H1 (cell line): ENCODE measurements around the gene CCDC121. TPM values are rescaled to one million over a fixed set of nuclear protein-coding genes. Genes with fewer than 3 reads are reported as not detected.

ENCODE experiments used
- ASH2L ChIP-seq: fragments of 200-600, 300-600 bp; sonication (generic); IDR thresholded peaks from one replicate; pipeline ENCODE4 v1.7.1; 2017; ENCODE audit warnings: low read length
- CBX5 ChIP-seq: fragments of 300-800, 300-1000 bp; sonication (generic); IDR thresholded peaks from 2 replicates; pipeline ENCODE4 v1.7.1; 2016; ENCODE audit warnings: antibody characterized with exemption, low read length, low read depth
- CHD7 ChIP-seq: fragments of 300-600 bp; sonication (generic); IDR thresholded peaks from 2 replicates; pipeline ENCODE4 v1.7.1; 2012; ENCODE audit warnings: low read length, moderate library complexity, mild to moderate bottlenecking, inconsistent platforms; ENCODE audit not compliant: insufficient replicate concordance
- GTF2F1 ChIP-seq: IDR thresholded peaks from 2 replicates; pipeline ENCODE4 v1.6.1; 2012; ENCODE audit warnings: low read depth, low read length, improper control_type of control experiment, borderline replicate concordance
- POLR2A ChIP-seq, 2 experiments: IDR thresholded peaks; 1 replicate in 1 of 2; 2 replicates in 1 of 2; pipeline ENCODE4 v1.6.1; 2011; ENCODE audit warnings: low read depth in 2 of 2, low read length in 2 of 2, mild to moderate bottlenecking in 2 of 2; ENCODE audit errors: control extremely low read depth in 1 of 2
- polyA plus RNA-seq, 7 experiments: library from polyadenylated mRNA; depleted of rRNA in 3 of 7; stranded (reverse) in 5 of 7; unstranded in 2 of 7; fragments of >200 nt in 5 of 7; fragments of 200-250 nt in 2 of 7; gene quantifications; 1 replicate in 5 of 7; 2 replicates in 1 of 7; 4 replicates in 1 of 7; pipeline versions ENCODE4 v1.2.1 to v1.2.3, GENCODE V29; 2011 to 2013; ENCODE audit warnings: missing spikeins in 2 of 7, mixed read lengths in 2 of 7
- total RNA-seq: library from RNA; stranded (reverse); fragmentation: NEBNext Ultra II Directional; extraction: Animal tissue kit (Norgen Biotek cat#: 25700); gene quantifications from 2 replicates; pipeline ENCODE4 v1.2.1, GENCODE V29; 2021
- TF ChIP-seq, protein P1 (sequence below): IDR thresholded peaks from 2 replicates; pipeline ENCODE4 v1.6.1; 2012; ENCODE audit warnings: inconsistent platforms
- TF ChIP-seq, protein P2 (sequence below): IDR thresholded peaks from 2 replicates; pipeline ENCODE4 v1.6.1; 2011; ENCODE audit warnings: low read length, improper control_type of control experiment

Gene CCDC121
- total and polyA plus RNA-seq, 2 of the 8 experiments (the other 6 are each of a cell fraction or from before 2014, with no cell fraction given) = 0.68 to 1.5 TPM

- TF ChIP-seq CHD7 (no peak), CBX5 (no peak), POLR2A (IDR thresholded peaks at IDR 0.05; ENCODE audit: control extremely low read depth in 1 of 2, low read depth in 2 of 2, low read length in 2 of 2) (no peak), ASH2L (no peak), GTF2F1 (no peak)
- TF ChIP-seq, protein P1, sequence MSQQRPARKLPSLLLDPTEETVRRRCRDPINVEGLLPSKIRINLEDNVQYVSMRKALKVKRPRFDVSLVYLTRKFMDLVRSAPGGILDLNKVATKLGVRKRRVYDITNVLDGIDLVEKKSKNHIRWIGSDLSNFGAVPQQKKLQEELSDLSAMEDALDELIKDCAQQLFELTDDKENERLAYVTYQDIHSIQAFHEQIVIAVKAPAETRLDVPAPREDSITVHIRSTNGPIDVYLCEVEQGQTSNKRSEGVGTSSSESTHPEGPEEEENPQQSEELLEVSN = no peak
- TF ChIP-seq, protein P2, sequence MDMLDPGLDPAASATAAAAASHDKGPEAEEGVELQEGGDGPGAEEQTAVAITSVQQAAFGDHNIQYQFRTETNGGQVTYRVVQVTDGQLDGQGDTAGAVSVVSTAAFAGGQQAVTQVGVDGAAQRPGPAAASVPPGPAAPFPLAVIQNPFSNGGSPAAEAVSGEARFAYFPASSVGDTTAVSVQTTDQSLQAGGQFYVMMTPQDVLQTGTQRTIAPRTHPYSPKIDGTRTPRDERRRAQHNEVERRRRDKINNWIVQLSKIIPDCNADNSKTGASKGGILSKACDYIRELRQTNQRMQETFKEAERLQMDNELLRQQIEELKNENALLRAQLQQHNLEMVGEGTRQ = no peak
- TF ChIP-seq, all 59 proteins: peak for 0
Observed at GRCh38 chr2:27652341-27652740, 23.5 kb upstream of the CCDC121 start (continued).
